GM12878 (cell line): ENCODE results near the gene BICC1.

Experiments used
- NR2F1 ChIP-seq: fragments of 450-650 bp; conservative IDR thresholded peaks from 2 replicates; pipeline ENCODE4 v1.6.1; 2017; ENCODE audit warnings: mild to moderate bottlenecking
- POLR2A ChIP-seq: IDR thresholded peaks from 2 replicates; pipeline ENCODE4 v1.6.1; 2011; ENCODE audit warnings: low read depth, mild to moderate bottlenecking, low read length
- TF ChIP-seq, protein P1 (sequence below), 3 experiments: IDR thresholded peaks in 2 of 3; conservative IDR thresholded peaks in 1 of 3; 2 replicates each; pipeline ENCODE4 v1.5.1; 2011; ENCODE audit warnings: low read depth in 3 of 3, low read length in 3 of 3, mild to moderate bottlenecking in 3 of 3, control low read depth in 2 of 3, moderate library complexity in 2 of 3, inconsistent platforms in 1 of 3, mixed read lengths in 1 of 3; ENCODE audit not compliant: control insufficient read depth in 2 of 3, insufficient read depth in 1 of 3; ENCODE audit errors: extremely low read depth in 1 of 3

- TF ChIP-seq NR2F1 (no peak), POLR2A (no peak)
- TF ChIP-seq, protein P1, sequence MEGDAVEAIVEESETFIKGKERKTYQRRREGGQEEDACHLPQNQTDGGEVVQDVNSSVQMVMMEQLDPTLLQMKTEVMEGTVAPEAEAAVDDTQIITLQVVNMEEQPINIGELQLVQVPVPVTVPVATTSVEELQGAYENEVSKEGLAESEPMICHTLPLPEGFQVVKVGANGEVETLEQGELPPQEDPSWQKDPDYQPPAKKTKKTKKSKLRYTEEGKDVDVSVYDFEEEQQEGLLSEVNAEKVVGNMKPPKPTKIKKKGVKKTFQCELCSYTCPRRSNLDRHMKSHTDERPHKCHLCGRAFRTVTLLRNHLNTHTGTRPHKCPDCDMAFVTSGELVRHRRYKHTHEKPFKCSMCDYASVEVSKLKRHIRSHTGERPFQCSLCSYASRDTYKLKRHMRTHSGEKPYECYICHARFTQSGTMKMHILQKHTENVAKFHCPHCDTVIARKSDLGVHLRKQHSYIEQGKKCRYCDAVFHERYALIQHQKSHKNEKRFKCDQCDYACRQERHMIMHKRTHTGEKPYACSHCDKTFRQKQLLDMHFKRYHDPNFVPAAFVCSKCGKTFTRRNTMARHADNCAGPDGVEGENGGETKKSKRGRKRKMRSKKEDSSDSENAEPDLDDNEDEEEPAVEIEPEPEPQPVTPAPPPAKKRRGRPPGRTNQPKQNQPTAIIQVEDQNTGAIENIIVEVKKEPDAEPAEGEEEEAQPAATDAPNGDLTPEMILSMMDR (IDR thresholded peaks at IDR 0.05 in 2 of 3, conservative IDR thresholded peaks at IDR 0.05 in 1 of 3; ENCODE audit: control insufficient read depth in 2 of 3, extremely low read depth in 1 of 3, insufficient read depth in 1 of 3, low read depth in 3 of 3, low read length in 3 of 3): no peak
Measured at GRCh38 chr10:58824396-58824795, 311.7 kb downstream of the BICC1 start.
